ENCODE measurements around the gene CPNE5.

CPNE5 gene

GRCh38 chr6:36700071-36700812 lies 139.0 kb downstream of the CPNE5 start:
- DNase-seq (ENCODE audit: low spot score), result no peak

- no peak for DNase-seq (ENCODE audit: low spot score)
Observed at GRCh38 chr6:36699348-36699747, 139.9 kb downstream of the CPNE5 start.

GRCh38 chr6:36698871-36699271 lies 140.4 kb downstream of the CPNE5 start:
- DNase-seq (ENCODE audit: low spot score), result no peak

GRCh38 chr6:36698196-36698595 lies 141.0 kb downstream of the CPNE5 start:
- no peak for DNase-seq (ENCODE audit: low spot score)

- no peak for DNase-seq (ENCODE audit: low spot score)
Observed at GRCh38 chr6:36697481-36697903, 141.8 kb downstream of the CPNE5 start, which contains the start of gene RAB44. RAB44 (plus strand) TSS chr6:36697826; CDS start chr6:36704236, 6,410 bp downstream.

- no peak for DNase-seq (ENCODE audit: low spot score)
Observed at GRCh38 chr6:36695414-36695813, 143.8 kb downstream of the CPNE5 start.

- no peak for DNase-seq (ENCODE audit: low spot score)
Observed at GRCh38 chr6:36694616-36695015, 144.6 kb downstream of the CPNE5 start.

- peak; percentile 58 for DNase-seq (ENCODE audit: low spot score)
Observed at GRCh38 chr6:36692861-36693702, 146.2 kb downstream of the CPNE5 start.

- DNase-seq (ENCODE audit: low spot score), result no peak
Observed at GRCh38 chr6:36692220-36692619, 147.0 kb downstream of the CPNE5 start.

- DNase-seq (ENCODE audit: low spot score), result no peak
Observed at GRCh38 chr6:36691612-36692011, 147.6 kb downstream of the CPNE5 start.

GRCh38 chr6:36691011-36691410 lies 148.2 kb downstream of the CPNE5 start:
- DNase-seq (ENCODE audit: low spot score), result no peak

Measured in AG20443 (cell line).